Measurements from ENCODE around the gene GINS3. TPM values are rescaled to one million over a fixed set of nuclear protein-coding genes. Genes with fewer than 3 reads are reported as not detected.

Gene GINS3
- total and polyA plus RNA-seq, 3 experiments from 2014 or later: 2.0 to 26.5 (median 25.3) TPM

DNA sequence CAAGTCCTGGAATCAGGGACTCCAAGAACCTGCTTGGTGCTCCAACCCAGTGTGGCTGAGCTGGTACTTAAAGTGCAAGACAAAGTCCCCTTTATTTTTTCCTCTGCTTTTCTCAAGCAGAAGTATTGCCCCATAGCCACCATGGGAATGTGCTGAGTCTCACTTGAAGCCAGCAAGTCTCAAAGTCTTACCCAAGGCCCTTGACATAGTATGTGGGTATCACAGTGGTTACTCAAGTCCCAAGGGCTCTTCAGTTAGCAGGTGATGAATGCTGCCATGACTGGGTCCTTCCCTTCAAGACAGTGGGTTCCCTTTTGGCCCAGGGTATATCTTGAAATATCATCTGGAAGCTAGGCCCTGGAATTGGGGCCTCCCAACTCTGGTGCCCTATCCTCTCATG is 30.5 kb upstream of the GINS3 start:
- Mint-ChIP-seq H3K36me3 (peaks cover 0 to 18% (median 0%) of the 10 kb centered on the region in 3 donors), H3K27ac (peak overlapping the region in 1 of 8 donors; percentile 3), H3K4me1 (no peaks in the 10 kb centered on the region), H3K27me3 (peaks cover 14 to 51% of the 10 kb centered on the region in 2 donors), H3K4me3 (no peak overlapping the region), H3K9me3 (peaks cover 20 to 33% (median 30%) of the 10 kb centered on the region in 5 donors)
- H3K27me3 ChIP-seq (ENCODE audit: insufficient read depth, low read length, poor library complexity, severe bottlenecking): no peaks in the 10 kb centered on the region
- H3K36me3 ChIP-seq (ENCODE audit: insufficient read depth, low read length): no peaks in the 10 kb centered on the region
- no peak overlapping the region for H3K27ac ChIP-seq (ENCODE audit: low read depth, low read length)
- DNase-seq: no peak
- ChIA-PET CTCF (interaction anchor here (1.2 kb wide), 1 partner anchor 26 kb away, joined by 4 read pairs; no protein-coding TSS in a partner anchor), POLR2A (no interaction called here)
- no peaks in the 10 kb centered on the region for H3K4me1 ChIP-seq (ENCODE audit: insufficient read depth, low read length)
- no peak overlapping the region for H3K4me3 ChIP-seq (ENCODE audit: low read length)
- H3K9me3 ChIP-seq (ENCODE audit: low read length): no peaks in the 10 kb centered on the region

DNA sequence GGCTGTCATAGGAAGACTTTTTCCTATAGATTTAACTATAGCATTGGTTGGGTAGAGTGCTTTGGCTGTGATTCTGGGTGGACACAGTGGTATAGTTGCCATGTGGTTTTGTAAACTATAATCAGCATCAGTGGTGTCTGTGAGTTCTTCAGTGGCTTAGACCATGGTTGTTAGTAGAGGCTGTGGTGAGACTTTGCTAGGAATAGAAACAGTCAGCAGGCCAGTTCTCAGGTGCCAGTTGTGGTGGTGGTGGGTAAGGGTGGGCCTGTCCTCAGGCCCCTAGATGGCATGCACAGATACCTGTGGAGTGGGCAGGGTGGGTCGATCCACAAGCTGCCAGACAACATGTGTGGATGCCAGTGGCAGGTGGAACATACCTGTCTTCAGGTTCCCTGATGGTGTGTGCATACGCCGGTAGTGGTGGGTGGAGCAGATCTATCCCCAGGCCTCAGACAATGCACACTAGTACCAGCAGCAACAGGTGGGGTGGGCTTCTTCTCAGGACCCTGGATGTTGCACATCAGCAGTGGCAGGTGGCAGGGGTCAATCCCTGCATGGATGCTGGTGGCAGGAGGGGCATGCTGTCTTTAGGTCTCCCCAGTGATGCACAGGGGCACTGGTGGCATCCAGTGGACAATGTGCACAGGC is 28.4 kb upstream of the GINS3 start:
- ChIA-PET CTCF (no interaction called here), POLR2A (no interaction called here)
- H3K27me3 Mint-ChIP-seq: peaks cover 15 to 53% of the 10 kb centered on the region in 2 donors
- H3K9me3 ChIP-seq (ENCODE audit: low read length): no peaks in the 10 kb centered on the region
- H3K27ac ChIP-seq (ENCODE audit: low read depth, low read length): no peak overlapping the region
- DNase-seq: no peak
- no peak overlapping the region for H3K4me3 Mint-ChIP-seq
- H3K36me3 ChIP-seq (ENCODE audit: insufficient read depth, low read length): no peaks in the 10 kb centered on the region
- no peak overlapping the region for H3K4me3 ChIP-seq (ENCODE audit: low read length)
- H3K4me1 ChIP-seq (ENCODE audit: insufficient read depth, low read length): no peaks in the 10 kb centered on the region
- H3K4me1 Mint-ChIP-seq: no peaks in the 10 kb centered on the region
- peaks cover 0 to 12% (median 0%) of the 10 kb centered on the region in 3 donors for H3K36me3 Mint-ChIP-seq
- peaks cover 17 to 28% (median 24%) of the 10 kb centered on the region in 5 donors for H3K9me3 Mint-ChIP-seq
- H3K27ac Mint-ChIP-seq: no peak overlapping the region
- H3K27me3 ChIP-seq (ENCODE audit: insufficient read depth, low read length, poor library complexity, severe bottlenecking): no peaks in the 10 kb centered on the region

DNA sequence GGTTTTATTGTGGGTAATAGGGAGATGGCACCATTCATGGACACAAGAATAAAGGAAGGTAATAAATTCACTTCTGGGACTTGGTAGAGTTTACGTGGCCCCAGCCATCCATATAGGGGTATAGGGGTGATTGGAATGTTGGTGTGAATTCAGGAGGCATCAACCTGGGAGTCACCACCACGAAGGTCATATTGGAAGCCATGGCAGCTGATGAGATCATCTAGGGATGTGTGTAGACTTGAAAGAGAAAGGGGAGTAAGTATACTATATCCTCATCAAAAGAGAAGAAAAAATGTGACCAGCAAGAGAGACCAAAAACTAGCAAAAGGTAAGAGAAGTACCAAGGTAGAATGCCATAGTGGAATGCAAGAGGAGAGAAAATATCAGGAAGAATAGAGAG is 26.6 kb upstream of the GINS3 start:
- Histone ChIP-seq H3K4me3 (ENCODE audit: low read length) (no peak overlapping the region), H3K4me1 (ENCODE audit: insufficient read depth, low read length) (no peaks in the 10 kb centered on the region), H3K27me3 (ENCODE audit: insufficient read depth, low read length, poor library complexity, severe bottlenecking) (no peaks in the 10 kb centered on the region), H3K27ac (ENCODE audit: low read depth, low read length) (no peak overlapping the region), H3K9me3 (ENCODE audit: low read length) (no peaks in the 10 kb centered on the region), H3K36me3 (ENCODE audit: insufficient read depth, low read length) (no peaks in the 10 kb centered on the region)
- Mint-ChIP-seq H3K9me3 (peaks cover 2 to 11% (median 8%) of the 10 kb centered on the region in 5 donors), H3K4me1 (no peaks in the 10 kb centered on the region), H3K4me3 (no peak overlapping the region), H3K27me3 (peaks cover 16 to 50% of the 10 kb centered on the region in 2 donors), H3K27ac (peak overlapping the region in 1 of 8 donors; percentile 61), H3K36me3 (peaks cover 0 to 3% (median 0%) of the 10 kb centered on the region in 3 donors)
- no peak for DNase-seq
- ChIA-PET CTCF (no interaction called here), POLR2A (no interaction called here)

DNA sequence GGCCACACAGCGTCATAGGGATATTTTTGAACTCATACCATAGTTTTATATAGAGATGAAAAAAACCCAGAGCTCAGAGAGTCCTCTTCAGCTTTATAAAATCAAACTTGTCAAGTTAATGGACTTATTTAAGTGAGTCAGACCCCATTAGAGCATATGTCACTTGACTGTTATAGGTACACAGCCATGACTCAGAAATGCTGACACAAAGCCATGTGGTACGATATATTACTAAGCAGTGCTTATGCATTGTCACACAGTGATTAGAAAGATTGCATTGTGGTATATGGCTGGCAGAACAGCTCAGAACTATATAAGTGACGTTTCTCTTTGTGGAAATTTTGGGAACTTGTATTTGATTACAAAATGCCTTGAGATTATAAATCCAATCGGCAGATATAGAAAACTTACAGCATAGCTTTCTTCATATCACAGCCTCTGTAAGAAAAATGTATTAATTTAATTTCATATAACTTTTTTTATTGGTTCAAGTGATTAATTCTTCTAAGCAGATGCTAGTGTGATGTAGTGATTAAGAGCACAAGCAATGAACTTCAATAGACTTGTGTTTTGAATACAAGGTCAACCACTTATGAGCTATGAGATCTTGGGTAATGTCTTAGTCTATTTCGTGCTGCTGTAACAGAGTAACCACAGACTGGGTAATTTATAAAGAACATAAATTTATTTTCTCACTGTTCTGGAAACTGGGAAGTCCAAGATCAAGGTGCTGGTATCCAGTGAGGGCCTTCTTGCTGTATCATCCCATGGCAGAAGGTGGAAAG is 25.8 kb upstream of the GINS3 start:
- DNase-seq: no peak
- no peak overlapping the region for H3K27ac Mint-ChIP-seq

DNA sequence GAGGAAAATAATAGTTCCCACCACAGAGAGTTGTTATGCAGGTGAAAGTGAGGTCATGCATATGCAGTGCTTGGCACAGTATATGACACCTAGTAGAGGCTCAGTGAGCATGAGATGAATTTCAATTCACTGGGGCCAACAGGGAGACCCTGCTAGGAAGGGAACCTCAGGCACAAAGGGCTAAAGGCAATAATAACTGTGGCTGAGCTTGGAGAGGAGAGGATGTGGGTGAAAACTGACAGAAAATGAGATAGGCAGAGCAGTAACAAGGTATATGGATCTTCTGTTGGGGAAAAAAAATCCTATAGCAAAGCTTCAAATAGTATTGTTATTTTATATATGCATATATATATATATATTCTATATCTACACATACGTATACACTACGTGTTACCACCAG is 25.0 kb upstream of the GINS3 start:
- peaks cover 19 to 55% of the 10 kb centered on the region in 2 donors for H3K27me3 Mint-ChIP-seq
- CTCF ChIA-PET: no interaction called here
- H3K4me3 Mint-ChIP-seq: no peak overlapping the region

More for the DNA sequence above, 25.8 kb upstream of the GINS3 start:
- CTCF ChIA-PET: no interaction called here
- POLR2A ChIA-PET: no interaction called here
- no peak overlapping the region for H3K4me3 ChIP-seq (ENCODE audit: low read length)
- Mint-ChIP-seq H3K4me1 (no peaks in the 10 kb centered on the region), H3K36me3 (peaks cover 0 to 3% (median 0%) of the 10 kb centered on the region in 3 donors), H3K9me3 (peaks cover 0 to 6% (median 1%) of the 10 kb centered on the region in 5 donors), H3K4me3 (no peak overlapping the region), H3K27me3 (peaks cover 16 to 52% of the 10 kb centered on the region in 2 donors)
- H3K9me3 ChIP-seq (ENCODE audit: low read length): no peaks in the 10 kb centered on the region
- no peaks in the 10 kb centered on the region for H3K36me3 ChIP-seq (ENCODE audit: insufficient read depth, low read length)
- H3K4me1 ChIP-seq (ENCODE audit: insufficient read depth, low read length): no peaks in the 10 kb centered on the region
- H3K27ac ChIP-seq (ENCODE audit: low read depth, low read length): no peak overlapping the region
- H3K27me3 ChIP-seq (ENCODE audit: insufficient read depth, low read length, poor library complexity, severe bottlenecking): no peaks in the 10 kb centered on the region

DNA sequence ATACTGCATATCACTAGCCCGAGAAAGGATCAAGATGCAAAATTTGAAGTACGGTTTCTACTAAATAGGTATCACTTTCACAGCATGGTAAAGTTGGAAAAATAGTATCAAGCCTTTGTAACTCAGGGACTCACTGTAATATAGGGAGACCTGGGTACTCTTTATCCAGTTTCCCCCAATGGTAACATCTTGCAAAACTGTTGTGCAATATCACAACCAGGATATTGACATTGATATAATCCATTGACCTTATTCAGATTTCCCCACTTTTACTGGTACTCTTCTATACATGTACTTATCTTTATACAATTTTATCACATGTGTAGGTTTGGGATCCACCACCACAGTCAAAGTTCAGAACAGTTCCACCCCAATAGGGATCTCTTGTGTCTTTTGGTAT is 20.4 kb upstream of the GINS3 start:
- no peak for DNase-seq
- no peaks in the 10 kb centered on the region for H3K36me3 ChIP-seq (ENCODE audit: insufficient read depth, low read length)
- H3K4me3 ChIP-seq (ENCODE audit: low read length): no peak overlapping the region
- ChIA-PET CTCF (no interaction called here), POLR2A (no interaction called here)
- Mint-ChIP-seq H3K27ac (no peak overlapping the region), H3K27me3 (peaks cover 15 to 60% of the 10 kb centered on the region in 2 donors), H3K4me3 (no peak overlapping the region), H3K36me3 (peaks cover 0 to 5% (median 0%) of the 10 kb centered on the region in 3 donors), H3K9me3 (peaks cover 0 to 3% (median 0%) of the 10 kb centered on the region in 5 donors), H3K4me1 (no peaks in the 10 kb centered on the region)
- H3K27me3 ChIP-seq (ENCODE audit: insufficient read depth, low read length, poor library complexity, severe bottlenecking): no peaks in the 10 kb centered on the region
- H3K4me1 ChIP-seq (ENCODE audit: insufficient read depth, low read length): no peaks in the 10 kb centered on the region
- H3K27ac ChIP-seq (ENCODE audit: low read depth, low read length): no peak overlapping the region
- H3K9me3 ChIP-seq (ENCODE audit: low read length): no peaks in the 10 kb centered on the region

More for the DNA sequence above, 25.0 kb upstream of the GINS3 start:
- Histone ChIP-seq H3K27ac (ENCODE audit: low read depth, low read length) (no peak overlapping the region), H3K4me3 (ENCODE audit: low read length) (no peak overlapping the region), H3K4me1 (ENCODE audit: insufficient read depth, low read length) (no peaks in the 10 kb centered on the region), H3K27me3 (ENCODE audit: insufficient read depth, low read length, poor library complexity, severe bottlenecking) (no peaks in the 10 kb centered on the region), H3K9me3 (ENCODE audit: low read length) (no peaks in the 10 kb centered on the region), H3K36me3 (ENCODE audit: insufficient read depth, low read length) (no peaks in the 10 kb centered on the region)
- DNase-seq: no peak
- POLR2A ChIA-PET: no interaction called here
- H3K36me3 Mint-ChIP-seq: peaks cover 0 to 5% (median 0%) of the 10 kb centered on the region in 3 donors
- H3K9me3 Mint-ChIP-seq: peaks cover 0 to 6% (median 1%) of the 10 kb centered on the region in 5 donors
- no peaks in the 10 kb centered on the region for H3K4me1 Mint-ChIP-seq
- no peak overlapping the region for H3K27ac Mint-ChIP-seq

DNA sequence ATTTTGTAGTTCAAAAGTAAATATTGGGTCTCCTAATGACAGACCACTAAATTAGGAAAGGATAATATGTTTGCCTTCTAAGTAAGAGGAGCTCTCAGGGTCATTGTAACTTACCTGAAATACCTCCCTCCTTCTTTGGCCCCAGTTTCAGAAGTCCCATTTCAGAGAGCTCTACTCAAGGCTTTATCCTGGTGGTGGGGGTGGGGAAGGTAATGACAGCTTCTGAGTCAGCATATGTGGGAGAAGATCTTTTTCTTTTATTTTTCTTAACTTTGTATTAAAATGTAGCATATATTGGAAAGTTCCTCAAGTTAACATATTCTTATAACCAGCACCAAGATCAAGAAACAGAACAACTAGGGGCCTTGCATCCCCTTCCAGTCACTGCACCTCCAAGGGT is 16.9 kb upstream of the GINS3 start:
- Histone ChIP-seq H3K36me3 (ENCODE audit: insufficient read depth, low read length) (no peaks in the 10 kb centered on the region), H3K4me3 (ENCODE audit: low read length) (no peak overlapping the region), H3K27me3 (ENCODE audit: insufficient read depth, low read length, poor library complexity, severe bottlenecking) (no peaks in the 10 kb centered on the region), H3K4me1 (ENCODE audit: insufficient read depth, low read length) (no peaks in the 10 kb centered on the region), H3K27ac (ENCODE audit: low read depth, low read length) (no peak overlapping the region), H3K9me3 (ENCODE audit: low read length) (no peaks in the 10 kb centered on the region)
- POLR2A ChIA-PET: no interaction called here
- Mint-ChIP-seq H3K27ac (no peak overlapping the region), H3K27me3 (peaks cover 21 to 63% of the 10 kb centered on the region in 2 donors), H3K9me3 (peaks cover 0 to 3% (median 0%) of the 10 kb centered on the region in 5 donors), H3K36me3 (peaks cover 0 to 5% (median 0%) of the 10 kb centered on the region in 3 donors), H3K4me3 (no peak overlapping the region), H3K4me1 (no peaks in the 10 kb centered on the region)
- DNase-seq: no peak
- CTCF ChIA-PET: no interaction called here

DNA sequence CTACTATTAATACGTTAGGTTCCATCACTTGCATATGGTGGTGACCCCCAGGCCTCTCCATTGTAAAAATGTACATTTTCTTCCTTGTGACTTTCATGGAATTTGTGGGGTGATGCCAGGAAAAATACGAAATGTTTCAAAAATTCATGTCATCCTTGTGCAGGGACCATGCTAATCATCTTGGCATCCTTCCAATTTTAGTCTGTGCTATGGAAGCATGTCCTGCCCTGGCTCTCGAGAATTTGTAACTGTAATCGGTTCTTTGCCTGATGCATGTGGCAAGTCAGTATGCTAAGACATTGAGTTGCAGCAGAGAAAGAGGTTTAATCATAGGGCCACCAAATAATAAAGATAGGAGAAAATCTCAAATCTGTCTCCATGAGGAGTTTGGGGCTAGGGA is 14.3 kb upstream of the GINS3 start:
- peaks cover 17 to 59% of the 10 kb centered on the region in 2 donors for H3K27me3 Mint-ChIP-seq
- no peaks in the 10 kb centered on the region for H3K36me3 ChIP-seq (ENCODE audit: insufficient read depth, low read length)
- no peak overlapping the region for H3K27ac ChIP-seq (ENCODE audit: low read depth, low read length)
- no peak overlapping the region for H3K4me3 Mint-ChIP-seq
- H3K27me3 ChIP-seq (ENCODE audit: insufficient read depth, low read length, poor library complexity, severe bottlenecking): no peaks in the 10 kb centered on the region
- no peak overlapping the region for H3K27ac Mint-ChIP-seq
- H3K9me3 Mint-ChIP-seq: no peaks in the 10 kb centered on the region
- no peaks in the 10 kb centered on the region for H3K9me3 ChIP-seq (ENCODE audit: low read length)
- no peak overlapping the region for H3K4me3 ChIP-seq (ENCODE audit: low read length)
- no peak for DNase-seq
- ChIA-PET POLR2A (no interaction called here), CTCF (no interaction called here)
- H3K4me1 ChIP-seq (ENCODE audit: insufficient read depth, low read length): no peaks in the 10 kb centered on the region
- H3K4me1 Mint-ChIP-seq: no peaks in the 10 kb centered on the region
- H3K36me3 Mint-ChIP-seq: no peaks in the 10 kb centered on the region
